ENCODE data around the gene ANKZF1. TPM values are rescaled to one million over a fixed set of nuclear protein-coding genes. Genes with fewer than 3 reads are reported as not detected.

ANKZF1 gene
- total and polyA plus RNA-seq, 7 experiments from 2014 or later: 29.7 to 287 (median 135) TPM

- intact Hi-C loops (cut with micrococcal nuclease): loop anchor here (1.0 to 5.0 kb wide), 19 partner anchors 12 to 547 kb away; partner anchors contain the start of genes ANKZF1 (in 2 of the 2), ATG9A (in 2 of the 2), DNAJB2 (in 2 of the 2) and GLB1L (in 2 of the 2)
- peak within 1 kb of the TSS; percentile 77 to 98 (median 94) for H3K4me3 Mint-ChIP-seq
- DNase-seq (peak; percentile 92 to 98 (median 96)), ATAC-seq (peak; percentile 96)
- H3K27ac ChIP-seq (ENCODE audit: low read depth, low read length): peak within 1 kb of the TSS; percentile 92
- H3K9me3 Mint-ChIP-seq: peaks cover 0 to 5% (median 0%) of the 10 kb centered on the region in 11 donors
- H3K4me3 ChIP-seq (ENCODE audit: low read length): peak within 1 kb of the TSS; percentile 98
- peak within 1 kb of the TSS; percentile 96 to 99 (median 97) for H3K27ac Mint-ChIP-seq
- no peaks in the 10 kb centered on the region for H3K9me3 ChIP-seq (ENCODE audit: control insufficient read depth in 2 of 3, low read length in 3 of 3)
- H3K4me1 ChIP-seq (ENCODE audit: control insufficient read depth in 2 of 2, insufficient read depth in 2 of 2, low read length in 2 of 2): peaks cover 20 to 28% of the 10 kb centered on the region in 2 donors
- H3K36me3 Mint-ChIP-seq: peaks cover 0 to 16% (median 0%) of the 10 kb centered on the region in 5 donors
- H3K27me3 ChIP-seq (ENCODE audit: control insufficient read depth in 2 of 2, insufficient read depth in 2 of 2, low read length in 2 of 2): no peaks in the 10 kb centered on the region
- peaks cover 15 to 48% (median 43%) of the 10 kb centered on the region in 7 donors for H3K4me1 Mint-ChIP-seq
- H3K27me3 Mint-ChIP-seq: no peaks in the 10 kb centered on the region
- POLR2A ChIA-PET: interaction anchor here (0.8 to 17.4 kb wide), 23 partner anchors 8 to 809 kb away, joined by 3 to 343 read pairs (median 6); partner anchors contain the start of genes ABCB6, ANKZF1, ATG9A and CNPPD1
- CTCF ChIA-PET: interaction anchor here (0.6 to 4.8 kb wide), 11 partner anchors 10 to 115 kb away, joined by 3 to 54 read pairs (median 4); partner anchors contain the start of gene CNPPD1
- peaks cover 9 to 19% (median 11%) of the 10 kb centered on the region in 3 experiments for H3K36me3 ChIP-seq (ENCODE audit: control insufficient read depth in 2 of 3, insufficient read depth in 3 of 3, low read length in 3 of 3)
Measured at GRCh38 chr2:219206328-219207133, 23.1 kb upstream of the ANKZF1 start, which contains the start of gene ZFAND2B. Gene ZFAND2B, plus strand, starts transcription at chr2:219206782. Its CDS starts 206 bp downstream, at chr2:219206988.

GRCh38 chr2:219207134-219207883 lies 22.3 kb upstream of the ANKZF1 start:
- Histone ChIP-seq H3K36me3 (ENCODE audit: control insufficient read depth in 2 of 3, insufficient read depth in 3 of 3, low read length in 3 of 3) (peaks cover 9 to 19% (median 11%) of the 10 kb centered on the region in 3 experiments), H3K4me3 (ENCODE audit: low read length) (peak overlapping the region; percentile 98), H3K27me3 (ENCODE audit: control insufficient read depth in 2 of 2, insufficient read depth in 2 of 2, low read length in 2 of 2) (no peaks in the 10 kb centered on the region), H3K27ac (ENCODE audit: low read depth, low read length) (peak overlapping the region; percentile 92), H3K4me1 (ENCODE audit: control insufficient read depth in 2 of 2, insufficient read depth in 2 of 2, low read length in 2 of 2) (peaks cover 20 to 28% of the 10 kb centered on the region in 2 donors), H3K9me3 (ENCODE audit: control insufficient read depth in 2 of 3, low read length in 3 of 3) (no peaks in the 10 kb centered on the region)
- Mint-ChIP-seq H3K4me1 (peaks cover 15 to 54% (median 45%) of the 10 kb centered on the region in 7 donors), H3K27ac (peak overlapping the region; percentile 71 to 98 (median 96)), H3K9me3 (peaks cover 0 to 5% (median 0%) of the 10 kb centered on the region in 11 donors), H3K27me3 (no peaks in the 10 kb centered on the region), H3K4me3 (peak overlapping the region; percentile 77 to 98 (median 94)), H3K36me3 (peaks cover 0 to 19% (median 0%) of the 10 kb centered on the region in 5 donors)
- intact Hi-C loops (cut with micrococcal nuclease): loop anchor here (2.0 to 5.0 kb wide), 5 partner anchors 37 to 390 kb away; partner anchors contain the start of genes GMPPA (in 2 of the 2), CHPF (in 1 of the 2), GLB1L (in 1 of the 2) and STK11IP (in 1 of the 2)
- no peak for ATAC-seq
- CTCF ChIA-PET: interaction anchor here (0.6 to 4.8 kb wide), 6 partner anchors 27 to 114 kb away, joined by 3 to 54 read pairs (median 6); partner anchors contain the start of gene CNPPD1
- DNase-seq: no peak
- POLR2A ChIA-PET: interaction anchor here (0.7 to 17.4 kb wide), 14 partner anchors 11 to 181 kb away, joined by 3 to 343 read pairs (median 20); partner anchors contain the start of genes ABCB6, ANKZF1, ATG9A and CNPPD1

- Mint-ChIP-seq H3K36me3 (peaks cover 0 to 19% (median 0%) of the 10 kb centered on the region in 5 donors), H3K4me1 (peaks cover 15 to 54% (median 47%) of the 10 kb centered on the region in 7 donors), H3K27ac (peak overlapping the region in 8 of 9 donors; percentile 86 to 98 (median 96)), H3K9me3 (peaks cover 0 to 5% (median 0%) of the 10 kb centered on the region in 11 donors), H3K4me3 (peak overlapping the region; percentile 51 to 98 (median 92)), H3K27me3 (no peaks in the 10 kb centered on the region)
- ChIA-PET CTCF (interaction anchor here (1.7 to 4.8 kb wide), 4 partner anchors 28 to 49 kb away, joined by 5 to 54 read pairs (median 10); partner anchors contain the start of gene CNPPD1), POLR2A (interaction anchor here (0.7 to 17.4 kb wide), 15 partner anchors 10 to 471 kb away, joined by 3 to 343 read pairs (median 7); partner anchors contain the start of genes ABCB6, ANKZF1, ATG9A and CNPPD1)
- peak in 1 of 9 donors; percentile 20 for DNase-seq
- Histone ChIP-seq H3K9me3 (ENCODE audit: control insufficient read depth in 2 of 3, low read length in 3 of 3) (no peaks in the 10 kb centered on the region), H3K27me3 (ENCODE audit: control insufficient read depth in 2 of 2, insufficient read depth in 2 of 2, low read length in 2 of 2) (no peaks in the 10 kb centered on the region), H3K36me3 (ENCODE audit: control insufficient read depth in 2 of 3, insufficient read depth in 3 of 3, low read length in 3 of 3) (peaks cover 9 to 19% (median 11%) of the 10 kb centered on the region in 3 experiments), H3K4me3 (ENCODE audit: low read length) (no peak overlapping the region), H3K27ac (ENCODE audit: low read depth, low read length) (peak overlapping the region; percentile 92), H3K4me1 (ENCODE audit: control insufficient read depth in 2 of 2, insufficient read depth in 2 of 2, low read length in 2 of 2) (peaks cover 20 to 28% of the 10 kb centered on the region in 2 donors)
- intact Hi-C loops (cut with micrococcal nuclease): loop anchor here (2.0 to 5.0 kb wide), 5 partner anchors 37 to 389 kb away; partner anchors contain the start of genes GMPPA (in 2 of the 2), CHPF (in 1 of the 2), GLB1L (in 1 of the 2) and STK11IP (in 1 of the 2)
- no peak for ATAC-seq
Measured at GRCh38 chr2:219207884-219208740, 21.5 kb upstream of the ANKZF1 start.

GRCh38 chr2:219209236-219210195 lies 20.1 kb upstream of the ANKZF1 start:
- Mint-ChIP-seq H3K36me3 (peaks cover 0 to 22% (median 4%) of the 10 kb centered on the region in 5 donors), H3K27me3 (no peaks in the 10 kb centered on the region), H3K9me3 (peaks cover 0 to 5% (median 0%) of the 10 kb centered on the region in 11 donors), H3K27ac (peak overlapping the region; percentile 81 to 98 (median 90)), H3K4me1 (peaks cover 15 to 54% (median 47%) of the 10 kb centered on the region in 7 donors), H3K4me3 (peak overlapping the region in 4 of 10 donors; percentile 50 to 64 (median 52))
- Histone ChIP-seq H3K4me3 (ENCODE audit: low read length) (no peak overlapping the region), H3K27ac (ENCODE audit: low read depth, low read length) (peak overlapping the region; percentile 25), H3K36me3 (ENCODE audit: control insufficient read depth in 2 of 3, insufficient read depth in 3 of 3, low read length in 3 of 3) (peaks cover 9 to 26% (median 14%) of the 10 kb centered on the region in 3 experiments), H3K27me3 (ENCODE audit: control insufficient read depth in 2 of 2, insufficient read depth in 2 of 2, low read length in 2 of 2) (no peaks in the 10 kb centered on the region), H3K9me3 (ENCODE audit: control insufficient read depth in 2 of 3, low read length in 3 of 3) (no peaks in the 10 kb centered on the region), H3K4me1 (ENCODE audit: control insufficient read depth in 2 of 2, insufficient read depth in 2 of 2, low read length in 2 of 2) (peaks cover 20 to 28% of the 10 kb centered on the region in 2 donors)
- ChIA-PET POLR2A (interaction anchor here (1.0 to 17.4 kb wide), 10 partner anchors 9 to 85 kb away, joined by 3 to 343 read pairs (median 7); partner anchors contain the start of genes ABCB6, ANKZF1, ATG9A and CNPPD1), CTCF (interaction anchor here (1.2 to 4.8 kb wide), 5 partner anchors 35 to 180 kb away, joined by 3 to 54 read pairs (median 5); partner anchors contain the start of genes CNPPD1 and NHEJ1)
- no peak for ATAC-seq
- peak in 1 of 9 donors; percentile 21 for DNase-seq
- intact Hi-C loops (cut with micrococcal nuclease): loop anchor here (5.0 kb wide), 3 partner anchors 288 to 388 kb away; partner anchors contain the start of genes CHPF (in 1 of the 2), GMPPA (in 1 of the 2), STK11IP (in 1 of the 2) and TMEM198 (in 1 of the 2)

All from naive thymus-derived CD4-positive, alpha-beta T cell (primary cell).